Heart left ventricle (tissue), 16 donors: ENCODE measurements around the gene RIN3. TPM values are rescaled to one million over a fixed set of nuclear protein-coding genes. Genes with fewer than 3 reads are reported as not detected.

Experiments
- ATAC-seq, 4 donors: fragments of 200-7000 bp; cut with Tn5 transposase; one replicate each; pipeline ENCODE4 v1.9.1; 2020 to 2022; ENCODE audit warnings: moderate library complexity in 4 of 4, mild to moderate bottlenecking in 3 of 4, moderate number of reproducible peaks in 1 of 4
- DNase-seq, 5 donors: peaks; one replicate each; pipeline ENCODE4 v3.0.0-alpha.2; 2020
- H3K27ac ChIP-seq, 12 donors: fragments of 200-600 bp; sonication (generic) in 4 of 12; one replicate each; pipeline versions ENCODE4 v1.5.0 to v1.8.0; 2016 to 2022; ENCODE audit warnings: mild to moderate bottlenecking in 2 of 12
- H3K27me3 ChIP-seq, 9 donors: fragments of 200-600 bp; sonication (generic) in 2 of 9; one replicate each; pipeline versions ENCODE4 v1.5.1 to v1.8.0; 2016 to 2022; ENCODE audit warnings: mild to moderate bottlenecking in 3 of 9
- H3K36me3 ChIP-seq, 9 donors: fragments of 200-600 bp; sonication (generic) in 2 of 9; one replicate each; pipeline versions ENCODE4 v1.5.0 to v1.8.0; 2018 to 2022; ENCODE audit warnings: mild to moderate bottlenecking in 2 of 9
- H3K4me1 ChIP-seq, 12 donors: fragments of 200-600 bp; sonication (generic) in 4 of 12; one replicate each; pipeline versions ENCODE4 v1.5.0 to v1.8.0; 2016 to 2022; ENCODE audit warnings: mild to moderate bottlenecking in 3 of 12
- H3K4me3 ChIP-seq, 12 donors: fragments of 200-600 bp; sonication (generic) in 4 of 12; one replicate each; pipeline versions ENCODE4 v1.5.0 to v1.8.0; 2017 to 2022; ENCODE audit warnings: mild to moderate bottlenecking in 9 of 12, moderate library complexity in 4 of 12
- H3K9me3 ChIP-seq, 12 donors: fragments of 200-600 bp; sonication (generic) in 4 of 12; one replicate each; pipeline versions ENCODE4 v1.5.0 to v1.8.0; 2016 to 2022; ENCODE audit warnings: mild to moderate bottlenecking in 1 of 12
- CTCF ChIP-seq, 12 donors: fragments of 200-600 bp; sonication (generic) in 4 of 12; IDR thresholded peaks; one replicate each; pipeline versions ENCODE4 v1.5.0 to v1.8.0; 2018 to 2022; ENCODE audit warnings: antibody characterized with exemption in 12 of 12, mild to moderate bottlenecking in 5 of 12
- POLR2A ChIP-seq, 2 donors: fragments of 450-650 bp; IDR thresholded peaks; one replicate each; pipeline ENCODE4 v1.6.1; 2017; ENCODE audit warnings: antibody characterized with exemption in 2 of 2, mild to moderate bottlenecking in 2 of 2, moderate library complexity in 2 of 2
- WGBS, 4 donors: extraction: QIAGEN DNeasy Blood & Tissue Kit in 2 of 4; methylation state at CpG; one replicate each; pipeline versions ENCODE4 v1.1.5 to v1.1.7; 2013 to 2018; 5-methylcytosine and 5-hydroxymethylcytosine counted together
- intact Hi-C, 10 donors: fragments of 100-400 bp; cut with DNase I; formaldehyde crosslinking; loops; one replicate each; pipeline versions ENCODE4 v1.11.1 to v1.14.2; 2022
- polyA plus RNA-seq, 2 donors: library from polyadenylated mRNA; stranded (reverse); fragments of 200-250 nt; gene quantifications; one replicate each; pipeline ENCODE4 v1.2.3, GENCODE V29; 2013
- total RNA-seq, 9 donors: library from RNA; depleted of rRNA in 2 of 9; stranded (reverse); fragments of >200 nt in 2 of 9; fragmentation: NEBNext Ultra II Directional in 3 of 9; extraction: Animal tissue kit (Norgen Biotek cat#: 25700) in 3 of 9; gene quantifications; one replicate each; pipeline versions ENCODE4 v1.1.0 to v1.2.4, GENCODE V29; 2016 to 2023
- donor health status: ischemic (EF 13 %, LVEDD 7.1; RV severe dilation, severe dysfunction).
- donor health status: healthy with polysubstance abuse.
- donor health status: DM: no; HTN: yes; CAD: no.
- donor health status: DM: no; HTN: no; CAD: no.
- donor health status: ischemic (EF 25% LVEDD 6.9; RV normal size, moderate dysfunction).
- donor health status: ischemic (EF 25% LVEDD 5.7; RV mildly dilated, moderate dysfunction).
- donor health status: healthy.
- donor health status: DM: yes; HTN: yes; CAD: no.
- donor health status: ischemic (EF 35%, LVEDD 5.7; RV mildly dilated, moderate dysfunction).
- donor health status: nonischemic (EF 11% LVEDD 7.7; RV severe dilation, severe dysfunction).
- donor health status: DM: yes; HTN: yes; CAD: no.
- donor health status: PGD.
- donor health status: ischemic (EF 29% LVEDD 5.4; RV normal size, mild dysfunction).
- donor health status: nonischemic (EF 23%, LVEDD 6.1; RV moderate dilation, normal function).

The RIN3 gene
- total and polyA plus RNA-seq, 11 donors: 8.6 to 37.0 (median 12.7) TPM

DNA sequence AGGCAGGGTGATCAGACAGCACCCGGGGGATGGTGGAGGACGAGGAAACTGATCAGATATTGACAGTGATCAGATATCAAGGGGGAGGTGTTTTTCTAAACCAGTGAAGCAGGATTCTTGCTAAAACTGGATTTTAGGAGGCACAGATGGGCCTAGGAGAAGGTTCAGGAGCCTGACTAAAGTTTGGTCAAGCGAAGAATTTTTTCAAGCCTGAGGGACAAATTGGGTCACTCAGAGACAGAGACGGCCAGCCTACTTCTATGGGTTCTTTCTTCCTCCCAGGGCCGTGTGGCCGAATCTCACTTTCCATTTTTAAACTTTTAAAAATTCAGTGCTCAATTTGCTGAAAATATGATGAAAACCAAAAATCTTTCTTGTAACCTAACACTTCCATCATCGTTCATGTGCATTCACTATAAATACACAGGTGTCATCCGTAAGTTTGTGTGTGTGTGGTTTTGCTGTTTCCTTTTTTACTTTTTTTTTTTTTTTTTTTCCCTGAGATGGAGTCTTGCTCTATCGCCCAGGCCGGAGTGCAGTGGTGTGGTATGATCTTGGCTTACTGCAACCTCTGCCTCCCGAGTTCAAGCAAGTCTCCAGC, 68.5 kb downstream of the RIN3 start:
- TF ChIP-seq CTCF (IDR thresholded peaks at IDR 0.05) (no peak), POLR2A (IDR thresholded peaks at IDR 0.05) (no peak)

GRCh38 chr14:92582706-92583452, 69.3 kb downstream of the RIN3 start:
- Histone ChIP-seq H3K27ac (peak overlapping the region in 1 of 12 donors; percentile 60), H3K36me3 (peaks cover 0 to 32% (median 12%) of the 10 kb centered on the region in 9 donors), H3K4me1 (peaks cover 0 to 50% (median 18%) of the 10 kb centered on the region in 12 donors), H3K4me3 (no peak overlapping the region), H3K27me3 (no peaks in the 10 kb centered on the region), H3K9me3 (no peaks in the 10 kb centered on the region)
- TF ChIP-seq POLR2A (IDR thresholded peaks at IDR 0.05): no peak
- no peak for TF ChIP-seq CTCF (IDR thresholded peaks at IDR 0.05)
- ATAC-seq (no peak), DNase-seq (no peak)
- 95 to 97% (median 96%) methylated on average over 12 of the region's 12 CpGs for WGBS, 4 donors
- intact Hi-C loops: no loop called here

More for the DNA sequence above, 68.5 kb downstream of the RIN3 start:
- Histone ChIP-seq H3K4me3 (no peak overlapping the region), H3K27ac (no peak overlapping the region), H3K36me3 (peaks cover 0 to 40% (median 18%) of the 10 kb centered on the region in 9 donors), H3K9me3 (no peaks in the 10 kb centered on the region), H3K4me1 (peaks cover 0 to 42% (median 15%) of the 10 kb centered on the region in 12 donors), H3K27me3 (no peaks in the 10 kb centered on the region)
- WGBS, 4 donors: 89 to 93% (median 92%) methylated on average over 11 of the region's 11 CpGs
- no peak for ATAC-seq
- DNase-seq: no peak
- intact Hi-C loops: no loop called here

DNA sequence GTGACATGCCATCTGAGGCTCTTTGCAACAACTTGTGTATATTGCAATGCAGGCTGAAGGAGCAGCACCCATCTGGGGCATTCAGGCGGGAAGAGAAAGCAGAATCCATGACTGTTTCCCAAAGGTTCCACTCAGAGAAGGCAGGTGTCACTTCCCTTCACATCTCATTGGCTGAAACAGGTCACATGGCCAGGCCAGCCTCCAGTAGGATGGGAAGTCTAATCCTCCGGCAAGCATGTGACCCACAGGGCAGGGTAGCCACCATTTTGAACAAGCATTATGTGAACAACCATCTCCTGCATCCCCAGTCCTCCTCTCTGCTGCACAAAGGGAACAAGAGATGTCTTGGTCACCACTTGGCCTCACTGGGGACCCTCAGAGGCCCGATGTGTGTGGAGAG, 70.6 kb downstream of the RIN3 start:
- DNase-seq (no peak), ATAC-seq (no peak)
- Histone ChIP-seq H3K27me3 (no peaks in the 10 kb centered on the region), H3K27ac (peak overlapping the region in 2 of 12 donors; percentile 77 to 80), H3K4me3 (no peak overlapping the region), H3K36me3 (peaks cover 0 to 29% (median 8%) of the 10 kb centered on the region in 9 donors), H3K4me1 (peaks cover 0 to 63% (median 18%) of the 10 kb centered on the region in 12 donors), H3K9me3 (no peaks in the 10 kb centered on the region)
- TF ChIP-seq POLR2A (IDR thresholded peaks at IDR 0.05): no peak
- no peak for TF ChIP-seq CTCF (IDR thresholded peaks at IDR 0.05)
- 93 to 97% (median 95%) methylated on average over 3 of the region's 3 CpGs for WGBS, 4 donors
- intact Hi-C loops: no loop called here

DNA sequence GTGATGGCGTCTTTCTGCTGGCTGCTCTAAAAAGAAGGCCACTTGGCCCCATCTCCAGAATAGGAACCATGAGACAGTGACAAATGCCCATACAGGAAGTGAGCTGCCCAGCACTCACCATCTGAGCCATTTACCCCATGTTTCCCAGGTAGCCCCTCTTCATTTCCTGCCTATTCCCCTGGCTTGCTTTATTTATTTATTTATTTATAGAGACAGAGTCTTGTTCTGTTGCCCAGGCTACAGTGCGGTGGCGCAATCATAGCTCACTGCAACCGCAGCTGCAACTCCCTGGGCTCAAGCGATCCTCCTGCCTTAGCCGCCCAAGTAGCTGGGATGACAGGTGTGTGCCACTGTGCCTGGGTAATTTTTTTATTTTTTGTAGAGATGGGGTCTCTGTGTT, 71.2 kb downstream of the RIN3 start:
- H3K4me3 ChIP-seq: no peak overlapping the region
- ATAC-seq (no peak), DNase-seq (no peak)
- intact Hi-C loops: loop anchor here in 1 of 10 donors (5.0 kb wide), 1 partner anchor 102 kb away; no protein-coding TSS in a partner anchor
- no peaks in the 10 kb centered on the region for H3K27me3 ChIP-seq
- no peaks in the 10 kb centered on the region for H3K9me3 ChIP-seq
- peaks cover 0 to 23% (median 4%) of the 10 kb centered on the region in 9 donors for H3K36me3 ChIP-seq
- WGBS, 4 donors: 93 to 97% (median 94%) methylated on average over 6 of the region's 6 CpGs
- TF ChIP-seq POLR2A (IDR thresholded peaks at IDR 0.05) (no peak), CTCF (IDR thresholded peaks at IDR 0.05) (no peak)
- peak overlapping the region in 2 of 12 donors; percentile 77 to 80 for H3K27ac ChIP-seq
- H3K4me1 ChIP-seq: peaks cover 0 to 69% (median 21%) of the 10 kb centered on the region in 12 donors
